HG03432 (cell line): ENCODE results near the gene ONECUT1.
A peak's percentile ranks its signal among the peaks of the same experiment; 100 is the strongest.

Source experiments
- ATAC-seq: cut with Tn5 transposase; IDR thresholded peaks from one replicate; pipeline ENCODE4 v1.9.1; 2021; ENCODE audit warnings: mild to moderate bottlenecking, moderate library complexity; ENCODE audit not compliant: unreplicated experiment

Gene ONECUT1

DNA sequence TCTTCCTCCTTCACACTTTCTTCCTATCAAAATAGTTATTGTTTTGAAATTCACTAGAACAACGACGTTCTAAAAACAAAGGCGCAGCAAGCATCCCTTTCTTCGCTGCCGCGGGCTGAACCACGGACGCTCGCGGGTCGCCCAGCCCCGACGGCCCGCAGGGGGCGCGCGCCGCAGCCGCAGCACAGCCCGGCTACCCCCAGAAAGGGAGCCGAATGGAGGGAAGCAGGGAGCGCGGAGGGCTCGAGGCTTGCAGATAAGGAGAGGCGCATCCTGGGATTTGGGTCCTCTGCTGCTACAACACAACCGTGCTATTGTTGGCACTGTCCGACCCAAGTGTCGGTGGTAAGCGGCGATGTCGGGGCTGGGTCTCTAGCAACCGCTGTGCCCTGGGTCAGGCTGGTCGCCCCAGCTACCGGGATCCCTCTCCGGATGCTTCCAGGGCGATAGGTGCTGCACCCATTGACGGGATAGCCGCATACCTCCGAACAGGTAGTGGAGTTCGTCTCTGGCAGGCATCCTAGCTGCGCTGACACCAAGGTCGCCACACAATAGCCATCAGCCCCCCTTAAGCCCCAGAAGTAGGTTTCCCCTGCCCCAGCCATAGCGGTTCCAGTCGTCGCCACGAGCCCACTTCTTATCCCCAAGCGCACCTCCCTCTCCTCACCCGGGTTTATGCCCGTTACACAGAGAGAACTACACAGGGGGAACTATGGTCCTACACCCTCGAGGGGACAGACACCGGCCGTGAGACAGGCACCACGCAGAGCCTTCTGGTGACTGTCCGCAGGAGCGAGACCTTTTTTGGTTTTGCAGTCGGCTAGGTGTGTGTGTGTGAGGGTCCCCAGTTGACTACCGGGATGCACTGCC is 6.0 kb downstream of the ONECUT1 start:
- peak; percentile 47 for ATAC-seq

DNA sequence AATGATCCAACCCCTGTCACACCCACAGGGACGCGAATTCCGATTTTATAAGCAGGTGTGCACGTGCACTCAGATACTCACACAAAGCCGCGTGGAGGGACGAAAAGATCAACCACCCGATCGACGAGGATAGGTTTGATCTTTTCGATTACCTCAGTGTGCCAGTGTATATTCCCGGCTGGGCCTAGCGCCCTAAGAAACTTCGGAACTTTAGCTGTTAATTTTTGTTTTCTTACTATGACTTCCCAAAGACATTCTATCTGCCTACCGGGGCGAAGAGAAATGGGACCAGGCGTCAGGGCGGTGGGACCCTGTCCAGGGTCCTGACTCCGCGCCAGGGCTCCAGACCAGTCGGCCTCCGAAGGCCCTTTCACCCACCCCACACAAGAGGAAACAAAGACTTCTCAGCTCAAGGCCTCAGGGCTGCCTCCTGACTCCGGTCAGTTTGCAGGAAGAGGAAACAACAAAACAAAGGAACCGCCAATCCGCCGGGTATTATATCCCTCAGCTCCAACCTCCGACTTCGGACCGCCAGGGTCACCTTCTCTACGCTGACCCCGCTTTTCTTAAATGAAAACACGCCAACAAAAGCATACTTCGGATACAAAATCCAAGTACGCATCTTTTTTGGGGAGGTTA is 6.8 kb downstream of the ONECUT1 start:
- no peak for ATAC-seq

DNA sequence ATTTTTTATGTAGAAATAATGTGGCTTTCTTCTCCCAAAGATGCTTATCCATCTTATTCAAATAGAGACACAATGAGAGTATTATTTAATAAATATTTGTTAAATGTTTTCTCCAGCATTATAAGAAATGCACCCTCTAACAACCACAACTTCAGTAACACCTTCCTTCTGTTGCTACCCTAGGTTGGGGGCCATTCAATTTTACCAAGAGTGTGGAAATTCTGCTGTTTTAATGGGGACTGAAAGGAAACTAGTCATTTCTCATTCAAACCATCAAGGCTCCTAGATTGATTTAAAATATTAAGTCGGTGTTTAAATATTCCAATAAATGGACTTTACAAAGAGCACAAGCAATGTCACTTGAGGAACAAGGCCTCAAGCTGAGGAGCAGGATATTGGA is 7.6 kb downstream of the ONECUT1 start:
- ATAC-seq = no peak

DNA sequence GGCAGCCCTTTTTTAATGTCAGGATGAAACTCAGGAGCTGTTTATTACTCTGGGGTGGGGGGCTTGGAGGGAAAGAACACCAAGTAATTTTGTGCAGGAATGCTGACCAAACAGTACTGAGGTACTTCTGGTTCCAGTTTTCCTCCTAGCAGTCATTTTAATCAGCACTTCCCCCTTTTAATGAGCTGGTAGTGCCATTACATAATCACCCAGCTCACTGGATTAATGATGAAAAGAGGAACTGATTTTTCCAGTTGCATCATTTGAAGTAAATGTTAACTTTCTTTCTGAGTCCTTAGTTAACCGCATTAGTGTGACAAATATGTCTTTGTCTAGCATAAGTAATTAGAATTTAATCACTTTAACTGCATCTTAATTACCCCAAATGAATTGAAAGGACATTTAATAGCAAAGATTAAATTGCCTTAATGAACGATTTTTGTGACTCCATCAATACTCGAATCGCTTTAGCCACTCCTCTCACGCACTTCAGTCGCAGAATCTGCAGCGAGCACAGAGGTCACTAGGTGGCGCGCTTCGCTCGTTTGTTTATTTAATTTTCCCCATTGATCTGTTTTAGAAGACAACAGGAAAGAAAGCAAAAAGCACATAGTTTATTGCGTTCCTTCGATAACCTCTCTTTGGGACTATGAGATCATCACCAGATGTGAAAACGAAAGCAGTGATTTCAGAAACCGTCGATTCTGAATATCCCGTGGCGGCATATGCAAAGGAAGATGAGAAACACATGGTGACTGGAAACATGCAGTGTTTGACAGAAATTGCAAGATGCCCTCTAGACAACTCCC is 9.8 kb downstream of the ONECUT1 start:
- ATAC-seq = peak; percentile 80

DNA sequence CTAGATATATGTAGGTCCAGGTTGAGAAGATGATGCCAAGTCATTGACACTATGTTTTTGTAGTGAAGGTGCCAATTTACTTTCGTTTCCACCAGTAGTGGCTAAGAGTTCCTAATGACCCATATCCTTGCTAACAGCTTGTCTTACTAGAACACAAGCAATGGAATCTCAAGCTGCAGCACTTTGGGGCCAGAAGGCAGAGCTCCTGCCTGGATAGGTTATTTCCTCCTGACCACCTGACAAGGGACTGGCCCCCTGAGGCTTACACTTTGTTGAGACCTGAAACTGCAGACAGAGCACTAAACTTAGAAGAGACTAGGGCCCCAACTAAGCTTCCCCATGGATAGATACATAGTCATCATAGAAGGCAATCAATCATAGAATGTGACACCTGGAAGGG is 11.7 kb downstream of the ONECUT1 start:
- no peak for ATAC-seq

DNA sequence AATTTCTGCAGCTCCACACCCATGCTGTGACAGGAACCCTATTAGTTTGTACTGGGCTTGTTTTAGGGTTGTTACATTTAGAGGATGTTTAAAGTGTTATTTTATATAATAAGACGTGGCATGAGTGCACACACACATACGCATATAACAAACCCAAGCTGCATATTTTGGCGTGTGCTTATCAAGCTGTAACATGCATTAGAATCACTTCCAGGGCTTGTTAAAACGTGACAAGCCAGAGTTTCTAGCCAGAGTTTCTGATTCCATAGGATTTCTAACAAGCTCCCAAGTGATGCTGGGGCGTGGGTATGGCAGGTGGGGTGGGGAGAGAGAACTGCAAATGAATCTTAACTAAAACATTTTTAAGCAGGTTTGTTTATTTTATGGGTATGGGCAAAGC is 17.4 kb downstream of the ONECUT1 start:
- no peak for ATAC-seq

DNA sequence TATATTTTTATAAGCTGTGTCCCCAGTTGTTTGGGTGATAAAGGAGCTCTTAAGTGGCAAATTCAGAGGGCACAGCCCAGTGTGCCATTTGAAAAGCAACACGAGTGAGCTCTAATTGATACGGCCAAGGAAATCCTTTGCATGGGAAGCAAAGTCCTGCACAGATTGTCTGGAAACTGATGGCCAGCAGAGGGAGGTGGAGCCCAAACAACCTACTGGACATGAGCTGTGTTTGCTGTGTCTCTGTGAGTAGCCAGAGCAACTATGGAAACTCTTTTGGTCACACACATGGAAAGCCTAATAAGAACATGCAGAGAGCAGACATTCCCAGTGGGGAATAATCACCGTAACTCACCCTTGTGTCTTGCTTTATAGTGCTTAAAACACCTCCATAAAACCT is 24.4 kb downstream of the ONECUT1 start:
- ATAC-seq = no peak

DNA sequence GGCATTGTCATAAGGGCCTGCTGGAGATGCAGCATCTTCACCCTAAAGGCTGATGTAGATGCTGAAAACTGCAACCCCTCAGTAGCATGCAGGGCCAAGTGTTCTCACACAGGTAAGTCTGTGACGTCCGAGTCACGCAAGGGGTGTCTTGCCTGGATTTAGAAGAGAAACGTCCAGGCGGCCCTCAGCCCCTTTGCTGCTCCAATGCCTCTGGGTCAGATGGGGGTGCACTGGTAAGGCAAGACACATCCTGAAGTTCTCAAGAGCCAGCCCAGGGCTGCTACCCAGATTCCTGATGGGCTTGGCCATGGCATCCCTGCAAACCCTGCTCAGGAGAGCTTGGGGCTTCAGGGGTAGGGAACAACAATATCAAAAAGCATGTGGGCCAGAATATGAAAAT is 25.4 kb downstream of the ONECUT1 start:
- no peak for ATAC-seq

DNA sequence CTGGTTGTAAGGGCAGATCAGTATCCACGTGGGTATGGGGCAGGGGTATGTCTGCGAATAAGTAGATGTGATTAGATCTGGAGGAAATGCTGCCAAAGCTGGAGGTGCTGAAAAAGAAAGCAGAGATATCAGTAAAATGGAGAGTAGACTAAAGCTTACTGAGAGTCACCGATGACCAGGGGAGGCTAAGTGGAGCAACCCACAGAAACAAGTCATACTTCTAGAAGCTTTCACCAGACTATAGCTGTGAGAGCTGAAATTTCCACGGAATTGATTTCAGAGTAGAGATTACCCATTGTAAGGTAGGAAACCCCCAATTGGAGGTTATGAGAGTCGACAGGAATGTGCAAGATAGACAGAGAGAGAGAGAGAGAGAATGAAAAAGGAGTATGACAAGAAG is 27.5 kb downstream of the ONECUT1 start:
- no peak for ATAC-seq

DNA sequence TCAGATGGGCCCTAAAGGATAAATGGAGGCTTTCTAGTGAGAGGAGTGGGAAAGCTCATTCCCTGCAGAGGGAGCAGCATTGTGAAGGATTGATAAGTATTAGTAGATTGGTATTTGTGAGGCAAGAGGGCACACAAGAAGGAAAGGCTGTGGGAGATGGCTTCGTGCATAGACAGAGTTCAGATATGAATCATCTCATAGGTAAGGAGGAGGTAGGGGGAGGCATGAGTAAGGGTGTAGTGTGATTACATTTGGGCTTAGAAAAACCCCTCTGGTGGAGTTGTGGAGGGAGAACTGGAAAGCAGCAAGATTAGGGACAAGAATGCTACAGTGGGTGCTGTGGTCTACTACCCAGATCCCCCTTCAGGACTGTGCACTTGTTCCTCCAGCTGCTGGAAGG is 29.6 kb downstream of the ONECUT1 start:
- ATAC-seq = peak; percentile 65

DNA sequence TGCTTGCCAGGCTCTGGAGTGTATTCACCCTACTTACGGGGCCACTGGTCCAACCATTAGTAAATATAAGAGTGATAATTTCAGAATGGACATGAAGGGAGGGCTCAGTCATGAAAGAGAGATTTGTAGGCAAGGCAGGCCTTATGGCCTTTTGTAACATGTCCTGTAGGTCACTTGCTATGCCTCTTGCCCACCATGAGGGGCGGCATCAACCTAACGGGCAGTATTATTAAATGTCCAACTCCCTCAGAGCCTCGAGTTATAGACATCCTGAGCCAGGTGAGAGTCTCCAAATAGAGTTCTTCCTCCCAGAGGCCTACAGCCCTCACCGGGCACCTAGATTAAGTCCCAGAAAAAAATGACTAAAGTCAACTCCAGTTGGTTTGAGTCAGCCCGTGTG is 30.2 kb downstream of the ONECUT1 start:
- ATAC-seq = no peak

DNA sequence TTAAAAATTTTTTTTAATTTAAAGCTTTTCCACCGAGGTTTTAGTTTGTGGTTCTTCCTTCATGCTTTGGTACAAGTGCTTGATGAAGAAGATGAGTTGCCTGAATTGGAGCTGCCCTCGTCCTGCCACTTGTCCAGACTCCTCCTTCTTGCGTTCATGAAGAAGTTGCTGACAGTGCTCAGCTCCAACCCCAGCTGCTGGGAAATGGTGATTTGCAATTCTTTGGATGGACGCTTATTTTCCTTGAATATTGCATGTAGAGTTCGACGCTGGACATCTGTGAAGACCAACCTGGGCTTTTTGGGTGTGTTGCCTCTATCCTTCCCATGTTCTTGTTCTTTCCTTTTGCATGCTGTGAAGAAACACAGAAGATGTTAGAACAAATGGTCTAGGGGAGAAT is 32.6 kb downstream of the ONECUT1 start:
- no peak for ATAC-seq

DNA sequence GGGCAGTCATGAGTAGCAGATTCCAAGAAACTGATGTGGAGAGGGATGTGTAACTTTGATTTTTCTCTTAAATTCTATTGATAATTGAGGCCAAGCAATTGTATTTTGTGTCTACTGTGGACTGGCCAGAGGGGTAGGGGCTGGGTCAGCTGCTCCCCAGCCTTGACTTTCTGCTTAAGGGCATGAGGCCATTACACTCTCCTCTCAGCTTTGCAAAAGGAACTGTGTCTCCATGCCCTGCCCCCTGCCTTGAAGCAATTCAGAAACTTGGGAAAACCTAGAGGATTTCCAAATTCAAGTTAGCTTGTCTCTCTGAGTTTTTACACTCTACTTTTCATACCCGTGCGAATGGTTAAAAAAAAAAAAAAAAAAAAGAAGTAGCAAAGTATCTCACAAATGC is 38.6 kb downstream of the ONECUT1 start:
- no peak for ATAC-seq

DNA sequence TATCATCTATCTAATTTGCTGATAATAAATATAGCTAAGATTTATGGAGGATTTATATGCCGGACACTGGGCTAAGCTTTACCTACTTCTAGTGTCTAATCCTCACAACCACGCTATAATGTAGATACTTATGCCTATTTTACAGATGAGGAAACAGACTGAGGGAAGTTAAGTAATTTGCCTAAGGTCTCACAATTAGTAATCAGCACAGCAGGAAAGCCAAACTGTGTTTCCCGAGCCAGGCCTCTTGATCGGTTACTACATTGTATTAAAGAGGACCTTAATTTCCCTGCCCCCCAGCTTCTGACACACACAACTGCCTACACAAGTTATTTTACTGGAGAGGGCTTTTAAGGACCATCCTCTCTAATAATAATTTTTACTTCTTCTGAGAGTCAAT is 40.9 kb downstream of the ONECUT1 start:
- ATAC-seq = peak; percentile 55

DNA sequence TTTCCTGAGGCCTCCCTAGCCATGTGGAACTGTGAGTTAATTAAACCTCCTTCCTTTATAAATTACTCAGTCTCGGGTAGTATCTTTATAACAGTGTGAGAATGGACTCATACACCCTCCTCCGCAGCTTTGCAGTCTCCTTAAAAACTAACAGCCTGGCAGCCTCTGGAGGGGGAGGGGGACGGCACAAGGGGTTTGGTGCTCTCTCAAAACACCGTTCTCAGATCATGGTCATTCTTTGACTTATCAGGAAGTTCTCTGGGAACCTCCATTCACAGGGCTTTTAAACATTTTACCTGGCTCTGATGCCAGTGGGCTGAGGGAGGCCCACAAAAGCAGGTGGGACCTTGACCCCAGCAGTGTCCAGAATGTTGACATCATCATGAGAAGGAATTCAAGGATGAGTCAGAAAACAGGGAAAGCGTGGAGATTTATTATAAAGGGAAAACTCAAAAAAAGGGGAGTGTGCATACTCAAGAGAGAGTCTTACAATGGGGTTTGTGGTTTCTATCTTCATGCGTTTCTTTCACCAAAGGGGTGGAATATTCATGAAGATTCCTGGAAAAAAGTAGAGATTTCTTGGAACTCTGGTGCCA is 43.9 kb downstream of the ONECUT1 start:
- no peak for ATAC-seq

DNA sequence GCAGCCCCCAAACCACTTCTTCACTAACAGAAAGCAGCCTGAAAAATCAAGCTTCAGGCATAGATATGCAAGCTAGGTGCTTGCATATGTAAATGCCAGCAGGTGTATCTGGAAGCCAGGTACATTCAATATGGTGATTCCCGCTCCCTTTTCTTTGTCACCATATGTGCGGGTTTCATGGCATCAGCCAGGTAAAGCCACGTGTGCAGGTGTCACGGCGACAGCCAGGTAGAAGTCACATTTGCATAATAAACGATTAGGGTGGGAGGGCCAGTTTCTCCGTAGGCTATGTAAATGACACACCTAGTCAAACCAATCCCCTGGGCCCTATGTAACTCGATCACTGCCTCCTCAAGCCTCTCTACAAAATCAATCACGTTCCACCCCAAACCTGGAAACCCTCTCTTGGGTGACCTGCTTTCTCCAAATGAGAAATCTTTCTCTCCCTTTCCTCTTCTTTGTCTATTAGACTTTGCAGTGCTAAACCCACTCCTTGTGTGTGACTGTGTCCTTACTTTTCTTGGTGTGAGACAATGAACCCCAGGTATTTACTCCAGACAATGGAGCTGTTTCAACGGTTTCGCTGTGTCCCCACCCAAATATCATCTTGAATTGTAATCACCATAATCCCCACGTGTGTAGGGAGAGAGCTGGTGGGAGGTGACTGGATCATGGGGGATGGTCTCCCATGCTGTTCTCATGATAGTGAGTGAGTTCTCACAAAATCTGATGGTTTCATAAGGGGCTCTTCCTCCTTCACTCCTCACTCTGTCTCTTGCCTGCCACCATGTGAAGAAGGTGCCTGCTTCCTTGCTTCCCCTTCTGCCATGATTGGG is 44.6 kb downstream of the ONECUT1 start:
- no peak for ATAC-seq

DNA sequence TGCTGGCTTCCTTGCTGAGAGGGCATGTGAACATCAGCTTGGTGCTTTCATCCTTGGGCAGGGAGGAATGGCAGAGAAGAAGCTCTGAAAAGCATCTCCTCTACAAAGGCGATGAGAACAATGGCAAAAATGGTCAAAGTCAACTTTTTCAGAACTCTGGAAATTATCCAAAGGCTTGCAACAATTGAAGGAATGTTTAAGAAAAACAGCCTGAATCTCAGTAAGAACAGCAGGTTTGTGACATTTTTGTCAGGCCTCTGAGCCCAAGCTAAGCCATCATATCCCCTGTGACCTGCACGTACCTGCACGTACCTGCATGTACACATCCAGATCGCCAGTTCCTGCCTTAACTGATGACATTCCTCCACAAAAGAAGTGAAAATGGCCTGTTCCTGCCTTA is 51.8 kb downstream of the ONECUT1 start:
- no peak for ATAC-seq

DNA sequence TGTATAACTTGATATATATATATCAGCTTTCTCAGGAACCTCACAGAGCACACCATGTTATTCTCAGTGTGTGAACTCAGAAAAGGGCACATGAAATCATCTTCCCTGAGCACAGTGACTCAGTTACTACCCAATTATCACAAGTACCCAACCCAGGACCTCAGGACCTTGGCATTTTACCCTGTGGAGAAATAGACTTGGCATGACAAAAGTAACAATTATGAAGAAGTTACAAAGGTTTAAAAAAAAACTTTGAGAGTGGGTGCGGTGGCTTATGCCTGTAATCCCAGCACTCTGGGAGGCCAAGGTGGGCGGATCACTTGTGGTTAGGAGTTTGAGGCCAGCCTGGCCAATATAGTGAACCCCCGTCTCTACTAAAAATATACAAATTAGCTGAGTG is 52.4 kb downstream of the ONECUT1 start:
- no peak for ATAC-seq

DNA sequence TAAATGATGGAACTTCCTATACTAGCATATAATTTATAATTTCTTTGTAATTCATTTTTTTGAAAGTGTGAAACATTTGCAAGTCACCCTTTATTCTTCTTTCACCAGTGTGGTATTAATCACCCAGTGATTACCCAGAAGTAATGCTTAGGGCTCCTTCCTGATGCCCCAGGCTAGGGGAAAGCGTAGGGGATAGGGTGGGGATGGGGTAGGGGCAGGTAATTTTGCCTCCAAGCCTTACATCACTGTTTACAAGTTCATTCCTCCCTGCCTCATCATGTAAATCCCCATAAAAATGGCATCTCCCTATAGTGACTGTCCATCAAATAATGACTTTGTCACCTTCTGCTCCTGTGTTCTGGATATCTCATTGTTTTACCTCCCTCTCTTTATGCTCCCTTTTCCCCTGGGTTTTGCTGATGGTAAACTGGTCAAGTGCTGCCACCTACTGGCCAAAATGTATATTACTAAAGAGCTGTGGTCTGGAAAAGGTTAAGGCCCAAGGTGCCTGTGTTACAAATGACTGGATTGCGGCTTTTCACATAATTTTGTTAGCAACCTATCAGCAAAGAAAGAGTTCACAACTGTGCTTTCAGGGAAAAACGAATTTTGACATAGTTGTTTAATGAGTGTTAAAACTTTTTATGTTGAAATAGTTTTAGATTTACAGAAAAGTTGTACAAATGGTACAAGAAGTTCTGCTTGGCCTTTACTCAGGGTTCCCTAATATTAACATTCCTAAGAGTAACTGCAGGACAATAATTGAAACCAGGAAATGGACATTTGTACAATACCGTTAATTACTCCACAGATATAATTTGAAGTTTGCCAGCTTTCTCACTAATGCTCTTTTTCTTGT is 54.7 kb downstream of the ONECUT1 start:
- ATAC-seq = peak; percentile 85

DNA sequence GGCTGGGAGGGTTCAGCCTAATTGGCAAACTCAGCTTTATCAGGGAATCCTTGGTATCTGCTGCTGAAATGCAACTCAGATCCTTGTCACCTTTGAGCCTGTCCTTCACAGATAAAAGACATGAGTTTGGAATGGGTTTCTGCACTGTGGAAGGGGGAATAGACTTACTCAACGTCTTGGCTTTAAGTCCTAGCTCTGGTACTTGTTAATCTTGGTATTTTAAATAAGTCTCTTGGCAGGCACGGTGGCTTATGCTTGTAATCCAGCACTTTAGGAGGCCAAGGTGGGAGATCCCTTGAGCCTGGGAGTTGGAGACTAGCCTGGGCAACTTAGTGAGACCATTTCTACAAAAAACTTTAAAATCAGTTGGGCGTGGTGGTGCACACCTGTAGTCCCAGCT is 55.8 kb downstream of the ONECUT1 start:
- ATAC-seq = no peak
